Activated T-helper 2 cell treated with anti-CD3 and anti-CD28 coated beads, Interferon-gamma antibody, Interleukin-2, Interleukin-4, amounts not matched to agents 10 μg/mL and 5 μg/mL and 100 μg/mL, durations not matched to agents 14 hours and 24 hours and 36 hours (primary cell): ENCODE data around the gene LIM2. TPM values are rescaled to one million over a fixed set of nuclear protein-coding genes. Genes with fewer than 3 reads are reported as not detected.
"Not testable (repeated sequence)": the region's sequence is repeated elsewhere in the genome, so short reads cannot be mapped to it uniquely, and the experiment has no call there.

Experiments used
- DNase-seq: peaks from one replicate; pipeline ENCODE4 v3.0.0; 2021; ENCODE audit warnings: low spot score
- H3K27ac Mint-ChIP-seq: one replicate; pipeline ENCODE4 v1.8.0; 2021; ENCODE audit warnings: mixed read lengths
- H3K27me3 Mint-ChIP-seq: one replicate; pipeline ENCODE4 v1.8.0; 2021; ENCODE audit warnings: low read depth, mixed read lengths
- H3K36me3 Mint-ChIP-seq: one replicate; pipeline ENCODE4 v1.8.0; 2021; ENCODE audit warnings: low read depth, mixed read lengths
- H3K4me1 Mint-ChIP-seq: one replicate; pipeline ENCODE4 v1.8.0; 2021; ENCODE audit warnings: low read depth, mixed read lengths
- H3K4me3 Mint-ChIP-seq: one replicate; pipeline ENCODE4 v1.8.0; 2021; ENCODE audit warnings: low read depth, mild to moderate bottlenecking, moderate library complexity, mixed read lengths
- H3K9me3 Mint-ChIP-seq: one replicate; pipeline ENCODE4 v1.8.0; 2021; ENCODE audit warnings: mixed read lengths
- intact Hi-C: fragments of 100-400 bp; cut with micrococcal nuclease; formaldehyde crosslinking; loops from one replicate; pipeline ENCODE4 v1.15.1; 2023
- total RNA-seq: library from RNA; stranded (reverse); gene quantifications from 2 replicates; pipeline ENCODE4 v1.2.3, GENCODE V29; 2022

Gene LIM2
- total RNA-seq, 1 donor from 2014 or later: not detected

DNA sequence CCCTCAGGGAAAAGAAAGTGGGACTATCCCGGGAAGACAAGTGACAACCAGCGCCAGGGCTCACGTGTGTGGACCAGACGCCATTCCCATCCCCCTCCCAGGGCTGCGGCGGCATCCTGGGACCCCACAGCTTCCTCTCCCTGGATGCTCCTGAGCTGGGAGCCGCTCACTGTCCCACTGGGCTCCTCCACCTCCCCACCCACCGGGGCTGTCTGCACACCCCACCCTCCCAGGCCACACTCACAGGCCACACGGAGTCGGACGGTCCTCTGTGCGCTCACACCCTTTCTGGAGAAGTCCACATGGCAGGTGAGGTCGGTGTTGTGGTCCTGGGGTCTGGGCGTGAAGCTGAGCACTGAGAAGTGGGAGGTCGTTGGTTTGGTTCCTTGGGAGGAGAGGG, 28.6 kb upstream of the LIM2 start:
- DNase-seq, H3K27ac Mint-ChIP-seq, H3K36me3 Mint-ChIP-seq, H3K4me3 Mint-ChIP-seq, H3K27me3 Mint-ChIP-seq, H3K9me3 Mint-ChIP-seq: not testable (repeated sequence)
- intact Hi-C loops: loop anchor here (2.0 kb wide), 3 partner anchors 22 to 56 kb away; no protein-coding TSS in a partner anchor
- peaks cover 23% of the 10 kb centered on the region for H3K4me1 Mint-ChIP-seq

DNA sequence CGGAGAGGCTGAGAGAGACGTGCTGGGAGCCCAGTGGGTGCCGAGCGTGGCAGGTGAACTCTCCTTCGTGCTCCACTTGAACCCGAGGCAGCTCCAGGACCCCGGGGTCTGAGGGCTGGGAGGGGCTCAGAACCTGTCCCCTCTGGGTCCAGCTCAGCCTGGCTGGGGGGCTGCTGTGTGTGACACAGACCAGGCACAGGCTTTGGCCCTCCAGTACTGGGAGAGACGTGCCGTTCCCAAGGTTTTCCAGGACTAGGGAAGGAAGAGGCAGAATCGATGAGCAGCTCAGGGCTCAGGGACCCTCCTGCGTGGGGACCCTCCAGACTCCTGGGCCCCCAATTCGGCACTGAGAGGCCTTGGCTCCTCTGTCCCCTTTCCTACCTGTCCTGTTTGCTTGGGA, 27.4 kb upstream of the LIM2 start:
- Mint-ChIP-seq H3K4me3 (no peak overlapping the region), H3K27ac (no peak overlapping the region), H3K9me3 (no peaks in the 10 kb centered on the region), H3K36me3 (no peaks in the 10 kb centered on the region), H3K27me3 (no peaks in the 10 kb centered on the region), H3K4me1 (peaks cover 23% of the 10 kb centered on the region)
- intact Hi-C loops: no loop called here
- no peak for DNase-seq

GRCh38 chr19:51410950-51411748, 23.4 kb upstream of the LIM2 start:
- no peak for DNase-seq
- intact Hi-C loops: no loop called here
- H3K36me3 Mint-ChIP-seq: peaks cover 4% of the 10 kb centered on the region
- H3K4me3 Mint-ChIP-seq: no peak overlapping the region
- no peaks in the 10 kb centered on the region for H3K9me3 Mint-ChIP-seq
- no peaks in the 10 kb centered on the region for H3K27me3 Mint-ChIP-seq
- peaks cover 13% of the 10 kb centered on the region for H3K4me1 Mint-ChIP-seq
- H3K27ac Mint-ChIP-seq: no peak overlapping the region

- Mint-ChIP-seq H3K27ac (no peak overlapping the region), H3K9me3 (peaks cover 12% of the 10 kb centered on the region), H3K4me1 (peaks cover 10% of the 10 kb centered on the region), H3K4me3 (no peak overlapping the region), H3K36me3 (peaks cover 23% of the 10 kb centered on the region), H3K27me3 (no peaks in the 10 kb centered on the region)
- no peak for DNase-seq
- intact Hi-C loops: loop anchor here (2.0 kb wide), 1 partner anchor 69 kb away; no protein-coding TSS in a partner anchor
These were observed 19.8 kb upstream of the LIM2 start for GRCh38 chr19:51407511-51408131.

DNA sequence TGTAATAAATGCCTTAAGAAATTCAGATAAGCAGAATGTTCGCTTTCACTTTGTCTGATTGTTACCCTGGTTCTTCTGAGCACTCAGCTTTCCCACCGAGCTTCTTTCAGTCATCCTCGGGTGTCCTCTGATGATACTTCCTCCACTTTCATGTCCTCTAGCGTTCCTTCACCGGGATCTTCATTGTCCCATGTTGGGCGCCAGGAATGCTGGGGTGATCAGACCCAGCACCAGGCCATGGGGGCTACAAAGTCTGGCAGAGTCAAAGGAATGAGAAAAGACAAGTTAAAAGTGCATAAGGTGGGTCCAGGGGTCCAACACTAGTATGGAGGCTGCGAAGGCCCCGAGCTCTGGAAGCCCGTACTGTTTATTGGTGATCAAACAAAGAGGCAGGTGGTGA, 14.3 kb upstream of the LIM2 start:
- no peak for DNase-seq
- intact Hi-C loops: no loop called here
- peaks cover 13% of the 10 kb centered on the region for H3K4me1 Mint-ChIP-seq
- H3K36me3 Mint-ChIP-seq: peaks cover 43% of the 10 kb centered on the region
- no peak overlapping the region for H3K4me3 Mint-ChIP-seq
- H3K27me3 Mint-ChIP-seq: no peaks in the 10 kb centered on the region
- H3K9me3 Mint-ChIP-seq: peaks cover 26% of the 10 kb centered on the region
- H3K27ac Mint-ChIP-seq: no peak overlapping the region

- H3K27me3 Mint-ChIP-seq, intact Hi-C loops, H3K27ac Mint-ChIP-seq, H3K4me3 Mint-ChIP-seq, DNase-seq: not testable (repeated sequence)
- Mint-ChIP-seq H3K9me3 (peaks cover 26% of the 10 kb centered on the region), H3K36me3 (peaks cover 32% of the 10 kb centered on the region), H3K4me1 (peaks cover 26% of the 10 kb centered on the region)
These were observed 12.2 kb upstream of the LIM2 start for GRCh38 chr19:51399936-51400335.

GRCh38 chr19:51399231-51399630, 11.5 kb upstream of the LIM2 start:
- Mint-ChIP-seq H3K27me3 (no peaks in the 10 kb centered on the region), H3K9me3 (peaks cover 26% of the 10 kb centered on the region), H3K4me3 (no peak overlapping the region), H3K4me1 (peaks cover 28% of the 10 kb centered on the region), H3K27ac (no peak overlapping the region), H3K36me3 (peaks cover 32% of the 10 kb centered on the region)
- DNase-seq: no peak
- intact Hi-C loops: no loop called here

GRCh38 chr19:51398096-51398704, 10.4 kb upstream of the LIM2 start:
- no peak overlapping the region for H3K4me3 Mint-ChIP-seq
- H3K36me3 Mint-ChIP-seq: peaks cover 25% of the 10 kb centered on the region
- no peak overlapping the region for H3K27ac Mint-ChIP-seq
- no peak for DNase-seq
- intact Hi-C loops: loop anchor here (1.0 kb wide), 2 partner anchors 19 to 259 kb away; partner anchors contain the start of gene SIGLEC10
- H3K4me1 Mint-ChIP-seq: peaks cover 33% of the 10 kb centered on the region
- peaks cover 20% of the 10 kb centered on the region for H3K9me3 Mint-ChIP-seq
- H3K27me3 Mint-ChIP-seq: no peaks in the 10 kb centered on the region

- Mint-ChIP-seq H3K9me3 (peaks cover 12% of the 10 kb centered on the region), H3K36me3 (peaks cover 19% of the 10 kb centered on the region), H3K4me1 (peaks cover 41% of the 10 kb centered on the region), H3K27ac (peak overlapping the region; percentile 46)
- intact Hi-C loops, H3K4me3 Mint-ChIP-seq, DNase-seq, H3K27me3 Mint-ChIP-seq: not testable (repeated sequence)
These were observed 9.7 kb upstream of the LIM2 start for GRCh38 chr19:51397453-51397852.

GRCh38 chr19:51396175-51396574, 8.4 kb upstream of the LIM2 start:
- Mint-ChIP-seq H3K4me1 (peaks cover 46% of the 10 kb centered on the region), H3K27ac (no peak overlapping the region)
- intact Hi-C loops: no loop called here

GRCh38 chr19:51394050-51394836, 6.5 kb upstream of the LIM2 start:
- intact Hi-C loops: loop anchor here (1.0 to 2.0 kb wide), 6 partner anchors 21 to 138 kb away; partner anchors contain the start of gene SIGLEC10
- peak overlapping the region; percentile 93 for H3K4me3 Mint-ChIP-seq

More at GRCh38 chr19:51396175-51396574, 8.4 kb upstream of the LIM2 start:
- peaks cover 3% of the 10 kb centered on the region for H3K9me3 Mint-ChIP-seq
- peaks cover 11% of the 10 kb centered on the region for H3K36me3 Mint-ChIP-seq
- no peak for DNase-seq
- H3K27me3 Mint-ChIP-seq: no peaks in the 10 kb centered on the region
- H3K4me3 Mint-ChIP-seq: peak overlapping the region; percentile 93

DNA sequence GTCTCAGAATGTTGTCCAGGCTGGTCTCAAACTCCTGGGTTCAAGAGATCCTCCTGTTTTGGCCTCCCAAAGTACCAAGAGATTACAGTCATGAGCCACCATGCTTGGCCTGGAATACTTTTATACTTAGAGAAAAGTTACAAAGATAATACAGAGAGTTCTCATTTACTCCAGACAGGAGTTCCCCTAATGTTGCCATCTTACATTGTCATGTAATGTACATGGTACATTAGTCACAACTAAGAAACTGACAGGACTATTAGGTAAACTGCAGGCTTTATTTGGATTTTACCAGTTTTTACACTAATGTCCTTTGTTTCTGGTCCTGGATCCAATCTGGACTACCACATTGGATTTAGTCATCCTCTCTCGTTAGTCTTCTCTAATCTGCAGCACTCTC, 4.9 kb upstream of the LIM2 start:
- intact Hi-C loops: no loop called here
- Mint-ChIP-seq H3K4me1 (peaks cover 53% of the 10 kb centered on the region), H3K4me3 (peak overlapping the region; percentile 67), H3K27me3 (no peaks in the 10 kb centered on the region), H3K9me3 (no peaks in the 10 kb centered on the region), H3K36me3 (no peaks in the 10 kb centered on the region), H3K27ac (peak overlapping the region; percentile 94)
- no peak for DNase-seq

More at GRCh38 chr19:51394050-51394836, 6.5 kb upstream of the LIM2 start:
- Mint-ChIP-seq H3K4me1 (peaks cover 51% of the 10 kb centered on the region), H3K36me3 (no peaks in the 10 kb centered on the region), H3K27me3 (no peaks in the 10 kb centered on the region), H3K9me3 (no peaks in the 10 kb centered on the region), H3K27ac (peak overlapping the region; percentile 98)
- DNase-seq: peak; percentile 96
